Prostate gland (tissue), 2 donors: ENCODE data around the gene STIM1. TPM values are rescaled to one million over a fixed set of nuclear protein-coding genes. Genes with fewer than 3 reads are reported as not detected.
"Not testable (repeated sequence)": the region's sequence is repeated elsewhere in the genome, so short reads cannot be mapped to it uniquely, and the experiment has no call there.

Experiments
- DNase-seq: peaks from one replicate; pipeline ENCODE4 v3.0.0-alpha.2; 2019; ENCODE audit warnings: low spot score
- H3K27ac ChIP-seq, 2 donors: fragments of 200-600 bp; sonication (generic); 2 replicates each; pipeline ENCODE4 v1.5.1; 2017 to 2019
- H3K27me3 ChIP-seq: fragments of 200-600 bp; sonication (generic); replicated peaks from 2 replicates; pipeline ENCODE4 v1.5.1; 2019; ENCODE audit not compliant: insufficient read depth
- H3K36me3 ChIP-seq, 2 donors: fragments of 200-600 bp; sonication (generic); 1 replicate in 1 of 2; 2 replicates in 1 of 2; pipeline versions ENCODE4 v1.5.1 to v1.8.1; 2017 to 2019
- H3K4me1 ChIP-seq: fragments of 200-600 bp; sonication (generic); replicated peaks from 2 replicates; pipeline ENCODE4 v1.5.1; 2019
- H3K4me3 ChIP-seq, 2 donors: fragments of 200-600 bp; sonication (generic); 2 replicates each; pipeline ENCODE4 v1.5.1; 2017 to 2019
- H3K9me3 ChIP-seq: fragments of 200-600 bp; sonication (generic); 2 replicates; pipeline ENCODE4 v1.5.1; 2017
- POLR2A ChIP-seq: fragments of 450-650 bp; IDR thresholded peaks from one replicate; pipeline ENCODE4 v1.6.1; 2016; ENCODE audit warnings: antibody characterized with exemption, mild to moderate bottlenecking
- POLR2AphosphoS5 ChIP-seq: sonication (generic); formaldehyde crosslinking; IDR thresholded peaks from one replicate; pipeline ENCODE4 v1.6.1; 2017; ENCODE audit warnings: antibody characterized with exemption
- WGBS: methylation state at CpG from one replicate; pipeline ENCODE4 v1.1.5; 2018; 5-methylcytosine and 5-hydroxymethylcytosine counted together
- intact Hi-C: fragments of 100-400 bp; cut with DNase I; formaldehyde crosslinking; loops from one replicate; pipeline ENCODE4 v1.14.2; 2022
- total RNA-seq, 2 donors: library from RNA; depleted of rRNA; stranded (reverse); fragments of >200 nt; gene quantifications; one replicate each; pipeline ENCODE4 v1.1.0, GENCODE V29; 2016
- TF ChIP-seq, protein P1 (sequence below), 4 experiments: fragments of 200-600 bp in 2 of 4; fragments of 450-650 bp in 2 of 4; sonication (generic) in 2 of 4; IDR thresholded peaks; 1 replicate in 3 of 4; 2 replicates in 1 of 4; pipeline ENCODE4 v1.5.1; 2016 to 2019; ENCODE audit warnings: antibody characterized with exemption in 4 of 4, mild to moderate bottlenecking in 2 of 4, moderate library complexity in 2 of 4

The STIM1 gene
- total RNA-seq, 2 donors from 2014 or later = 34.1 to 65.0 TPM

DNA sequence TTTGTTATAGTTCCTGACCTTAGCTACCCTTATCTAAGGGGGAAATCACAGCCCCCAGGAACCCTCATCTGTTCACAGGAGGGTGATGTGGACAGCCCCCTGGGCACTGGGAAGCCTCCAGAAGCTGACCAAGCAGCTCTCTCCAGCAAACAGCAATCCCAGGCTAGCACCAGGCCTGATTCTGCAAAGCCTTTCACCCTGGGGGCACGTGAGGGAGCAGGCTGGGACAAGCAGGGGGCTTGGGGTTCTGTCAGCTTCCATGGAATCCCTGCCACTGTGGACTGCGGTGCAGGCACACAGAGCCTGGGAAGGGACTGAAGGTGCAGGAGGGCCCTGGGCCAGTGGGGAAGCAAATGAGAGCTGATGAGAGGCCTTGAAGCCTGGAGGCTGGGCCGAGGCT lies 45.0 kb upstream of the STIM1 start:
- 76% methylated on average over 3 of the region's 3 CpGs for WGBS
- Histone ChIP-seq H3K4me3 (no peak overlapping the region), H3K36me3 (no peaks in the 10 kb centered on the region), H3K4me1 (no peaks in the 10 kb centered on the region), H3K27me3 (no peaks in the 10 kb centered on the region), H3K27ac (no peak overlapping the region), H3K9me3 (no peaks in the 10 kb centered on the region)
- intact Hi-C loops = no loop called here
- no peak for DNase-seq
- no peak for TF ChIP-seq POLR2AphosphoS5

DNA sequence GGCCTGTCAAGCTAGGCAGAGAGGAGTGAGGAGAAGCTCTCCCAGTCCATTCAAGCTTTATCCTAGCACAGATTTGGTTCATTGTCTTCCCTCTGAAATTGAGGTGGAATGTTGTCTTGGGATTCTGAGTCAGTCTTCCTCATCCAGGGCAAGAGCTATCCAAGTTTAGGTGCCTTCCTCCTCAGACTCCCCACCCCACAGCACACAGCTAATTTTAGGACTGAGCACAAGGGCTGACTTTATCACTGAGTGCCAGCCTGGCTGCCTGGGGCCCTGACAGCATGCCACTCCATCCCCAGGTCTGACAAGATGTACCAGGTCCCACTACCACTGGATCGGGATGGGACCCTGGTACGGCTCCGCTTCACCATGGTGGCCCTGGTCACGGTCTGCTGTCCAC lies 44.5 kb upstream of the STIM1 start:
- no peaks in the 10 kb centered on the region for H3K4me1 ChIP-seq
- no peaks in the 10 kb centered on the region for H3K36me3 ChIP-seq
- no peaks in the 10 kb centered on the region for H3K9me3 ChIP-seq
- 98% methylated on average over 4 of the region's 4 CpGs for WGBS
- DNase-seq = no peak
- no peak for TF ChIP-seq POLR2A
- no peak for TF ChIP-seq POLR2AphosphoS5
- TF ChIP-seq, protein P1, sequence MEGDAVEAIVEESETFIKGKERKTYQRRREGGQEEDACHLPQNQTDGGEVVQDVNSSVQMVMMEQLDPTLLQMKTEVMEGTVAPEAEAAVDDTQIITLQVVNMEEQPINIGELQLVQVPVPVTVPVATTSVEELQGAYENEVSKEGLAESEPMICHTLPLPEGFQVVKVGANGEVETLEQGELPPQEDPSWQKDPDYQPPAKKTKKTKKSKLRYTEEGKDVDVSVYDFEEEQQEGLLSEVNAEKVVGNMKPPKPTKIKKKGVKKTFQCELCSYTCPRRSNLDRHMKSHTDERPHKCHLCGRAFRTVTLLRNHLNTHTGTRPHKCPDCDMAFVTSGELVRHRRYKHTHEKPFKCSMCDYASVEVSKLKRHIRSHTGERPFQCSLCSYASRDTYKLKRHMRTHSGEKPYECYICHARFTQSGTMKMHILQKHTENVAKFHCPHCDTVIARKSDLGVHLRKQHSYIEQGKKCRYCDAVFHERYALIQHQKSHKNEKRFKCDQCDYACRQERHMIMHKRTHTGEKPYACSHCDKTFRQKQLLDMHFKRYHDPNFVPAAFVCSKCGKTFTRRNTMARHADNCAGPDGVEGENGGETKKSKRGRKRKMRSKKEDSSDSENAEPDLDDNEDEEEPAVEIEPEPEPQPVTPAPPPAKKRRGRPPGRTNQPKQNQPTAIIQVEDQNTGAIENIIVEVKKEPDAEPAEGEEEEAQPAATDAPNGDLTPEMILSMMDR (IDR thresholded peaks at IDR 0.05) = no peak
- no peak overlapping the region for H3K27ac ChIP-seq
- H3K4me3 ChIP-seq = no peak overlapping the region
- intact Hi-C loops = no loop called here
- H3K27me3 ChIP-seq = no peaks in the 10 kb centered on the region

DNA sequence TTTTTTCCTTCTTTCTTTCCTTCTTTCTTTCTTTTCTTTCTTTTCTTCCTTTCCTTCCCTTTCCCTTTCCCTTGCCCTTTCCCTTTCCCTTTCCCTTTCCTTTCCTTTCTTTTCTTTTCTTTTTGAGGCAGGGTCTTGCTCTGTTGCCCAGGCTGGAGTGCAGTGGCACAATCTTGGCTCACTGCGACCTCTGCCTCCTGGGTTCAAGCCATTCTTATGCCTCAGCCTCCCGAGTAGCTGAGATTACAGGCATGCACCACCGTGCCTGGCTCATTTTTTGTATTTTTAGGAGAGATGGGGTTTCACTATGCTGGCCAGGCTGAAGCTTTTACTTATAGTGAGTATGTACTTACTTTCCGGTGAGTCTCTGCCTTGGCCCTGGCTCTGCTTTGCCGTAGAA lies 40.6 kb upstream of the STIM1 start:
- H3K4me3 ChIP-seq, H3K27ac ChIP-seq, intact Hi-C loops, DNase-seq, H3K36me3 ChIP-seq, H3K27me3 ChIP-seq, H3K4me1 ChIP-seq, H3K9me3 ChIP-seq: not testable (repeated sequence)
- 96% methylated on average over 5 of the region's 5 CpGs for whole genome bisulfite sequencing

DNA sequence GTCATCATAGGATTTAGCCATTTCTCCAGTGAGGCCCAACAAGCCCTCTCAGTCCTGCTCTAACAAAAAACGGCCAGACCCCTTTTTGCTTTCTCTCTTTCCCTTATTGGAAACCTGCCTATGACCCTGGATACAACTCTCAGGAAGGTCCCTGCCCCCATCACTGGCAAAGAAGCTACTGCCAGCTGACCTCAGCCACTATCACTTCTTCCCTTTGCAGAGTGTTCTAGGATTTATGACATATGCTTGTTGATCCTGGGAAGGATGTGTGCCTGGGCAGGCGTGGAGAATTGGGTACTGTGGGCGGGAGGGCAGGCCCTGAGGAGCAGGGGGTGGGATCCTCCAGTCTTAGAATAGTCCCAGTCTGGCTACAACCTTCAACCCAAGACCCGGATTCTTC lies 39.6 kb upstream of the STIM1 start:
- Histone ChIP-seq H3K4me1 (no peaks in the 10 kb centered on the region), H3K36me3 (no peaks in the 10 kb centered on the region), H3K4me3 (no peak overlapping the region), H3K27me3 (no peaks in the 10 kb centered on the region), H3K27ac (peak overlapping the region in 1 of 2 donors; percentile 44), H3K9me3 (no peaks in the 10 kb centered on the region)
- intact Hi-C loops = no loop called here
- 46% methylated on average over 4 of the region's 4 CpGs for WGBS
- DNase-seq = no peak
- TF ChIP-seq, protein P1 (IDR thresholded peaks at IDR 0.05) = no peak
- TF ChIP-seq POLR2AphosphoS5 (peak; percentile 56), POLR2A (no peak)

DNA sequence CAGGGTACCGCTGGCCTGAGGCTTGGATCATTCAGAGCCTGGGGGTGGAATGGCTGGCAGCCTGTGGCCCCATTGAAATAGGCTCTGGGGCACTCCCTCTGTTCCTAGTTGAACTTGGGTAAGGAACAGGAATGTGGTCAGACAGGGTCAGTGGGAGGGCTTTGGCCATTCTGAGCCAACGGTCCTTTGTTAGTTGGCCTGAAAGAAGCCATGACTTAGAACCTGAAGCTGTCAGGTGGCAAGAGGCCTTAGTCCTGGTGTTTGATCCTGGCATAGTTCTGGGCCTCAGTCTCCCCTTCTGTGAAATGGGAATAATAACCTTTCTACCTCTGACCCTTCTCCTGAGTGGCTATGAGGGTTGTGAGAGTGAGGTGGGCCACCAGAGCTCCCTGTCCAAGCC lies 38.8 kb upstream of the STIM1 start:
- 72% methylated on average over 2 of the region's 2 CpGs for WGBS
- Histone ChIP-seq H3K4me3 (no peak overlapping the region), H3K27me3 (no peaks in the 10 kb centered on the region), H3K9me3 (no peaks in the 10 kb centered on the region), H3K27ac (no peak overlapping the region), H3K4me1 (no peaks in the 10 kb centered on the region), H3K36me3 (no peaks in the 10 kb centered on the region)
- intact Hi-C loops = no loop called here
- no peak for DNase-seq
- TF ChIP-seq POLR2A (no peak), POLR2AphosphoS5 (no peak)
- TF ChIP-seq, protein P1 (IDR thresholded peaks at IDR 0.05) = no peak

DNA sequence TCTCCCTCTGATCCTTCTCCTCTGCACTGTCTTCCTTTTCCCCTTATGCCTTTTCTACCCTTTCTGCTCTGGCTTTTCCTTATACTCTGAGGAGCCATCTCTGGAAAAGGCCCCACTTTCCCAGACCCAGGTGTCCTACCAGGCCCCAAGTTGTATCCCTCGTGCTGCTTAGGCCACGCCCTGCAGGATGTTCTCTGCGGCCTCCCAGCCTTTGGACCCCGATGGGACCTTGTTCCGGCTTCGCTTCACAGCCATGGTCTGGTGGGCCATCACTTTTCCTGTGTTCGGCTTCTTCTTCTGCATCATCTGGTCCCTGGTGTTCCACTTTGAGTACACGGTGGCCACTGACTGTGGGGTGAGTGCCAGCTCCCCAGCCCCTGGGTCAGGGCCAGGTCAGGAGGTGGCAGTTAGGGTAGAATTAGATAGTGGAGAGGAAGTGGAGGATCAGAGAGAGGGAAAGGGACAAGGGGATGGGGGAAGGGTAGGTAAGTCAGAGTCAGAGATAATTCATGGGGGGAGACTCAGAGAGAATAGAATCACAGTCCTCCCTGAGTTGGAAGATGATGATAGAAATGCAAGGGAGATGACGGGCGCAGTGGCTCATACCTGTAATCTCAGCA lies 38.2 kb upstream of the STIM1 start:
- H3K36me3 ChIP-seq = no peaks in the 10 kb centered on the region
- intact Hi-C loops = no loop called here
- no peak overlapping the region for H3K27ac ChIP-seq
- no peaks in the 10 kb centered on the region for H3K4me1 ChIP-seq
- no peaks in the 10 kb centered on the region for H3K9me3 ChIP-seq
- no peak overlapping the region for H3K4me3 ChIP-seq
- DNase-seq = no peak
- no peaks in the 10 kb centered on the region for H3K27me3 ChIP-seq
- TF ChIP-seq, protein P1 (IDR thresholded peaks at IDR 0.05) = no peak
- no peak for TF ChIP-seq POLR2AphosphoS5
- TF ChIP-seq POLR2A = no peak
- 88% methylated on average over 10 of the region's 10 CpGs for WGBS
